ENCODE data around the gene RPL4.

Gene RPL4

GRCh38 chr15:66452420-66452819, 52.2 kb downstream of the RPL4 start:
- no peak for TF ChIP-seq CTCF (IDR thresholded peaks at IDR 0.05; ENCODE audit: low read depth, low read length)
- DNase-seq (ENCODE audit: extremely low read depth, low read depth) = no peak

Measured in AG09319 (cell line).